GM12801 (cell line): Measurements from ENCODE around the gene RNF31.

Experiments
- TF ChIP-seq, protein P1 (sequence below): IDR thresholded peaks from one replicate; pipeline ENCODE4 v1.5.1; 2011; ENCODE audit warnings: control low read depth; ENCODE audit not compliant: insufficient read length; ENCODE audit errors: extremely low read depth

RNF31 gene

DNA sequence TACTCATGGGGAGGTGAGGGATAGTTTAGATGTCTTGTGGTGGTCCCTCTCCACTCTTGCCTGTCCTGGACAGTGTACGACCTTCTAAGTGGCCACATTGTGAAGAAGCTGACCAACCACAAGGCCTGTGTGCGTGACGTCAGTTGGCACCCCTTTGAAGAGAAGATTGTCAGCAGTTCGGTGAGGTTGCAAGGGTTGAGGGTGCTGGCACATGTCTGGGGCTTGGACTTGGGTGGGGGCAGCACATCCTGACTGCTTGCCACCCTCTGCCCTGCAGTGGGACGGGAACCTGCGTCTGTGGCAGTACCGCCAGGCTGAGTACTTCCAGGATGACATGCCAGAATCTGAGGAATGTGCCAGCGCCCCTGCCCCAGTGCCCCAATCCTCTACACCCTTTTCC lies 24.4 kb upstream of the RNF31 start:
- TF ChIP-seq, protein P1, sequence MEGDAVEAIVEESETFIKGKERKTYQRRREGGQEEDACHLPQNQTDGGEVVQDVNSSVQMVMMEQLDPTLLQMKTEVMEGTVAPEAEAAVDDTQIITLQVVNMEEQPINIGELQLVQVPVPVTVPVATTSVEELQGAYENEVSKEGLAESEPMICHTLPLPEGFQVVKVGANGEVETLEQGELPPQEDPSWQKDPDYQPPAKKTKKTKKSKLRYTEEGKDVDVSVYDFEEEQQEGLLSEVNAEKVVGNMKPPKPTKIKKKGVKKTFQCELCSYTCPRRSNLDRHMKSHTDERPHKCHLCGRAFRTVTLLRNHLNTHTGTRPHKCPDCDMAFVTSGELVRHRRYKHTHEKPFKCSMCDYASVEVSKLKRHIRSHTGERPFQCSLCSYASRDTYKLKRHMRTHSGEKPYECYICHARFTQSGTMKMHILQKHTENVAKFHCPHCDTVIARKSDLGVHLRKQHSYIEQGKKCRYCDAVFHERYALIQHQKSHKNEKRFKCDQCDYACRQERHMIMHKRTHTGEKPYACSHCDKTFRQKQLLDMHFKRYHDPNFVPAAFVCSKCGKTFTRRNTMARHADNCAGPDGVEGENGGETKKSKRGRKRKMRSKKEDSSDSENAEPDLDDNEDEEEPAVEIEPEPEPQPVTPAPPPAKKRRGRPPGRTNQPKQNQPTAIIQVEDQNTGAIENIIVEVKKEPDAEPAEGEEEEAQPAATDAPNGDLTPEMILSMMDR = no peak

DNA sequence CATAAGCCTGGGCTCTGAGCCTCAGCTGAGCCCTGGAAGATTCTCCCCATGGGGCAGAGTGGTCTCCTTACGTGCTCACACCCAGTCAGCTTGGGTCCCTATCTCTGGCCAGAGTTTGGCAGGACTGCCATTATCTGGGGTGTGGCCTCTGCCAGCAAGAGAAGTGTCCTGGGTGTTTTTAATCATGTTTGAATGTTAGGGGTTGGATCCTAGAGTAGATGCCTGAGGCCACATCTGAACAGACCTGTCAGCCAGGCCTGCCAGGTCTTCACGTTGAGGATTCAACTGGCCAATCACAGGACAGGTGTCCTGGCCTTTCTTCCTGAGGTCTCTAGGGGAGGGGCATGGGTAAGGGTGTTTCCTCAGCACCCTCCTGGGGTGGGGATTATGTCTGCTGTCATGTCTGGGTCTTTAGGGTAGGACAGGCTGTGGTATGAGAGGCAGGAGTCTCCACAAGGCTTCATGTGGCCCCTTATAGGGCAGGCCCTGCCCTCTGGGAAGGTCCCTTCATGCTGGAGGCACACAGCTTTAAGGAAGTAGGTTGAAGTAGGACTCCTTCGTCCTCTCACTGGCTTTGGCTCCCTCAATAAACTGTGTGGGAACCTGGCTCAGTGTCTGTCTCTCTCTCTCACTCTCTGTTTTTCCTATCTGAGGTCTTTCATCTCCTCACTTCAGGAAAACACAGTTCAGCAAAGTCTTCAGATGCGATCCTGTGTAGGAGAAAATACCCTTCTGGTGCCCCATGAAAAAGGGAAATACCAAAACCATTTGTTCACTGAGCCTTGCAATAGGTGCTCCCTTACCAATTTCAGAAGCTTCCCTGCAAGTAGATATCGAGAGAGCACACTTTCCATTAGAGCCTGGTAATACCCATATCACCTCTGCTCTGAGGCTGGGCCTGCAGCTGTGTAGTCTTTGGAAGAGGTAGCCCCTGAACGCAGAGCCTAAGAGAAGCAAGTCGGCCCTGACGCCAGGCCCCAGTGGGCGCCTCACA lies 23.6 kb upstream of the RNF31 start:
- TF ChIP-seq, protein P1 = no peak

DNA sequence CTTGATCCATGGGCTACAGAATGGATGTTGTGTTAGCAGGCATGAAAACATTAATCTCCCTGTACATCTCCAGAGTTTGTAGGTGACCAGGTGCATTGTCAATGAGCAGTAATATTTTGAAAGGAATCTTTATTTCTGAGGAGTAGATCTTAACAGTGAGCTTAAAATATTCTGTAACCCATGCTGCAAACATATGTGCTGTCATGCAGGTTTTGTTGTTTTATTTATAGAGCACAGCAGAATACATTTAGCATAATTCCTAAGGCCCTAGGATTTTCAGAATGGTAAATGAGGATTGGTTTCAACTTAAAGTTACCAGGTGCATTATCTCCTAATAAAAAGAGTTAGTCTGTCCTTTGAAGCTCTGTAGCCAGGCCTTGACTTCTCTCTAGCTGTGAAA lies 20.4 kb upstream of the RNF31 start:
- TF ChIP-seq, protein P1 = no peak

DNA sequence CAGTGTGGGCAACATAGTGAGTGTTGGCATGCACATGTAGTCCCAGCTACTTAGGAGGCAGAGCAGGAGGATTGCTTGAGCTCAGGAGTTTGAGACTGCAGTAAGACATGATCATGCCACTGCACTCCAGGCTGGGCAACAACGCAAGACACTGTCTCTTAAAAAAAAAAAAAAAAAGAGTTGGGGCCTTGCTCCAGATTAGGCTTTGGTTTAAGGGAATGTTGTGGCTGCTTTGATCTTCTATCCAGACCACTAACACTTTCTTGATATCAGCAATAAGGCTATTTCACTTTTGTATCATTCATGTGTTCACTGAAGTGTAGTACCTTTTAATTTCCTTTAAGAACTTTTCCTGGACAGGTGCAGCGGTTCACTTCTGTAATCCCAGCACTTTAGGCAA lies 19.6 kb upstream of the RNF31 start:
- TF ChIP-seq, protein P1 = no peak

DNA sequence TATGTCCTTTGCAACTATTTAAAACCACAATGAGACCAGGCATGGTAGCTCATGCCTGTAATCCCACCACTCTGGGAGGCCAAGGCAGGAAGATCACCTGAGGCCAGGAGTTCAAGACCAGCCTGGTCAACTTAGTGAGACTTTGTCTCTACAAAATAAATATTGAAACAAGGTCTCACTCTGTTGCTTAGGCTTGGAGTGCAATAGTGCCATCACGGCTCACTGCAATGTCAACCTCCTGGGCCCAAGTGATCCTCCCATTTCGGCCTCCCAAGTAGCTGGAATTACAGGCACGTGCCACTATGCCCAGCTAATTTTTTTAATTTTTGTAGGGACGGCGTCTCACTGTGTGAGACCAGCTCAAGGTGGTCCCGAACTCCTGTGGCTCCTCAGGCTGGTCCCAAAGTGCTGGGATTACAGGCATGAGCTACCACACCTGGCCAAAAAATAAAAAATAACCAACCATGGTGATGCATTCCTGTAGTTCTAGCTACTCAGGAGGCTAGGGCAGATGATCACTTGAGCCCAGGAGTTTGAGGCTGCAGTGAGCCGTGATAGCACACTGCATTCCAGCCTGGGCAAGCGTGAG lies 17.8 kb upstream of the RNF31 start:
- TF ChIP-seq, protein P1 = no peak

GRCh38 chr14:24130380-24130716 lies 16.9 kb upstream of the RNF31 start, which contains the start of gene FITM1:
TSS of gene FITM1 (plus strand) at chr14:24130659. CDS start at chr14:24131564, 905 bp downstream.
- TF ChIP-seq, protein P1 = no peak

- TF ChIP-seq, protein P1 = no peak
Observed at GRCh38 chr14:24130717-24131548, 16.4 kb upstream of the RNF31 start.
